ENCODE data around the gene SLC5A2. TPM values are rescaled to one million over a fixed set of nuclear protein-coding genes. Genes with fewer than 3 reads are reported as not detected.

Gene SLC5A2
- total and polyA plus RNA-seq, 2 of the 13 experiments (the other 11 are each of a cell fraction or from before 2014, with no cell fraction given): 0.24 to 0.97 TPM

- peak; percentile 96 to 98 for TF ChIP-seq HMGXB4 (CRISPR knock-in tag; IDR thresholded peaks at IDR 0.05; ENCODE audit: borderline replicate concordance in 1 of 2, low read depth in 1 of 2)
- TF ChIP-seq ZNF296 (CRISPR knock-in tag; conservative IDR thresholded peaks at IDR 0.05): no peak
- peak; percentile 67; the same call in 1 of the 2 replicates for TF ChIP-seq CEBPB (IDR thresholded peaks at IDR 0.05; ENCODE audit: borderline replicate concordance, low read depth, low read length)
- TF ChIP-seq ZNF274 (CRISPR knock-in tag; IDR thresholded peaks at IDR 0.05): peak; percentile 91
- TF ChIP-seq CBX2 (IDR thresholded peaks at IDR 0.05; ENCODE audit: low read depth, low read length): no peak
- TF ChIP-seq CBX2 (CRISPR knock-in tag; IDR thresholded peaks at IDR 0.05; ENCODE audit: low read depth): no peak; the same call in 1 of the 2 replicates
- peak; percentile 97 for TF ChIP-seq SALL1 (CRISPR knock-in tag; IDR thresholded peaks at IDR 0.05)
- TF ChIP-seq PCBP1 (IDR thresholded peaks at IDR 0.05; ENCODE audit: borderline replicate concordance, low read depth, low read length): no peak
- TF ChIP-seq ZNF589 (CRISPR knock-in tag; conservative IDR thresholded peaks at IDR 0.05): peak; percentile 84
- TF ChIP-seq LRRFIP1 (CRISPR knock-in tag; conservative IDR thresholded peaks at IDR 0.05): no peak; the same call in 1 of the 2 replicates
- TF ChIP-seq HCFC1 (IDR thresholded peaks at IDR 0.05; ENCODE audit: low read depth, low read length): no peak; the same call in 1 of the 2 replicates
- no peak for TF ChIP-seq RERE (CRISPR knock-in tag; IDR thresholded peaks at IDR 0.05; ENCODE audit: low read depth)
- TF ChIP-seq PLSCR1 (CRISPR knock-in tag; IDR thresholded peaks at IDR 0.05; ENCODE audit: borderline replicate concordance): no peak
- peak; percentile 87 for TF ChIP-seq MTA1 (CRISPR knock-in tag; IDR thresholded peaks at IDR 0.05; ENCODE audit: borderline replicate concordance)
- peak; percentile 97 for TF ChIP-seq BORCS8-MEF2B (CRISPR knock-in tag; IDR thresholded peaks at IDR 0.05)
- no peak for TF ChIP-seq NFE2L1 (CRISPR knock-in tag; IDR thresholded peaks at IDR 0.05; ENCODE audit: borderline replicate concordance)
- TF ChIP-seq ZNF460 (CRISPR knock-in tag; IDR thresholded peaks at IDR 0.05; ENCODE audit: borderline replicate concordance): no peak; the same call in 1 of the 2 replicates
These were observed 24.7 kb upstream of the SLC5A2 start (continued) for GRCh38 chr16:31458073-31458843.
